22Rv1 (cell line): ENCODE results near the gene TRIM43.
"Not testable (repeated sequence)": the region's sequence is repeated elsewhere in the genome, so short reads cannot be mapped to it uniquely, and the experiment has no call there.

Experiments used
- H3K27ac ChIP-seq: fragments of 450-650 bp; 2 replicates; pipeline ENCODE4 v1.5.1; 2017

Gene TRIM43

GRCh38 chr2:95592973-95593372 is 1.2 kb downstream of the TRIM43 start:
- H3K27ac ChIP-seq: not testable (repeated sequence)

DNA sequence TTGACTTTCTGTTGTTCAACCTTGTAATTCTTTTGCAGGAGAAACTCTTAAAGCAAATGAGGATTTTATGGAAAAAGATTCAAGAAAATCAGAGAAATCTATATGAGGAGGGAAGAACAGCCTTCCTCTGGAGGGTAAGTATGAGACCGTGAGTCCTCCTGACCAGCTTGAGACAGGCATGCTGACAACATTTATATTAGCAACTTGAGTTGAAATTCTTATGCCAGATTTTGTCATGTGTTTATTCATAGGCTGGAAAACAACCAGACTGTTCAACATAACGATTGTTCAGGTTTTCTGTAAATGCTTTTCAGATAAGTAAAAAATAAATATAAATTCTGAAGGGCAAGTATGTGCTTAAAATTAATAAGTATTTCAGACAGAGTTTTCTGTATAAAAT is 3.2 kb downstream of the TRIM43 start:
- H3K27ac ChIP-seq: not testable (repeated sequence)

- not testable (repeated sequence) for H3K27ac ChIP-seq
These were observed 9.5 kb downstream of the TRIM43 start for GRCh38 chr2:95601301-95601700.

GRCh38 chr2:95602146-95602545 is 10.3 kb downstream of the TRIM43 start:
- H3K27ac ChIP-seq: not testable (repeated sequence)

DNA sequence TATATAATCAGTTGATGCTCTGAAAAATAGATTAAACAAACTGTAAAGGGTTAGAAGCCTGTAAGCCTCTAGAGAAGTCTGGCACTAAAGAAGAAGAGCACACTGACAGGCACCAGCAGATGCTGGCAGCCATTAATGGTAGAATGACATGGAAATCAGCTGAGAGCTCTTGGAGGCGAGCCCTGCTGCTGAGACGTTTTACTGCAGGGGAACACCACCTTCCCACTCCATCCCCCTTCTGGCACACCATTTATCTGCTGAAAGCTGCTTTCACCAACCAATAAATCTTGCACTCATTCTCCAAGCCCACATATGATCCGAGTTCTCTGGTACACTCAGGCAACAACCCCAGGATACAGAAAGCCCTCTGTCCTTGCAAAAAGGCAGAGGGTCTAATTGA is 16.6 kb downstream of the TRIM43 start:
- not testable (repeated sequence) for H3K27ac ChIP-seq

DNA sequence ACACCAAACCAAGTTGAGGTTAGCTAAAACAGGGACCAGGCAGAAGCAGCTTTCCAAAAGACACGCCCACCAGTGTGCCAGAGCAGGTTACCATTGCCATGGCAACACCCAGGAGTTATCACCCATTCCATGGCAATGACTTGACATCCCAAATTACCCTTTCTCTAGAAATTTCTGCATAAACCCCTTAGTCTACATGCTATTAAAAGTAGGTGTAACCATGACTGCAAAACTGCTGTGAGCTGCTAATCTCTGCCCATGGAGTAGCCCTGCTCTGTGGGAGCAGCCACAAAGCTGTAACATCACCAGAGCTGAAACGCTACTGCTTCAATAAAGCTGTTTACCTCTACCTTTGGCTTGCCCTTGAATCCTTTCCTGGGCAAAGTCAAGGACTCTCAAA is 18.0 kb downstream of the TRIM43 start:
- not testable (repeated sequence) for H3K27ac ChIP-seq

DNA sequence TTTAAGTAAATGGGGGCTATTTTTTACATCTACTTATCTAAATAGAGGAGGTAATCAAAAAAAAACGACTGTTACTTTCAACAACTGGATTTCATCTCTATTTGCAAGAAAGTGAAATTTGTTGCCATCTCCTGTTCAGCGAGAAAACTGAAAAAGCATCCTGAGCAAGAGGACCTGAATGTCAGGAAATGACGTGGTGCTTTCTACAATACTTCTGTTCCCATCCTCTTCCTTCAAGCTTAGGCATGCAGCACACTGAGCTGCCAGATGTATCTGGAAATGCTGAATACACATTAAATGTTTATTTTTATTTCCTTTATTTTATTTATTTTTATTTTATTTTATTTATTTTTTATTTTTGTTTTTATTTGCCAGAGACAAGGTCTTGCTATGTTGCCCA is 21.2 kb downstream of the TRIM43 start:
- H3K27ac ChIP-seq: not testable (repeated sequence)

- not testable (repeated sequence) for H3K27ac ChIP-seq
These were observed 30.9 kb downstream of the TRIM43 start for GRCh38 chr2:95622728-95623127.

DNA sequence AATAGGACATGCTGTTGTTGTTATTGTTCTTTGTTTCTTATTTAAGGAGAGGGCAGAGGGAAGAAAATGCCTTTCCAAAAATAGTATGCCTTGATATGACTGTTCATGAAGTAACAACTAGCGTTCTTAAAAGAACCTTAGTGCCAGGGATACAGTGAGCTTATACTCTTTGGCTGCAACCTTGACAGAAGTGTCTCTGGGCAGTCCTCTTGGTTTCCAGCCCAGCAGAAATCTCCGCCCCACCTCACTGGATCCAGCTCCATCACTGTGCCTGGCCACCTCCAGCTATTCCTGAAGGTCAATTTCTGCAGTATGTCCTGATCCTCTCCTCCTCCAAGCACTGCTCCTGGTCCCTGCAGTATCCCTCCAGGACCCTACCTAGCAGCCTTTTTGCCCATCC is 39.2 kb downstream of the TRIM43 start:
- not testable (repeated sequence) for H3K27ac ChIP-seq

DNA sequence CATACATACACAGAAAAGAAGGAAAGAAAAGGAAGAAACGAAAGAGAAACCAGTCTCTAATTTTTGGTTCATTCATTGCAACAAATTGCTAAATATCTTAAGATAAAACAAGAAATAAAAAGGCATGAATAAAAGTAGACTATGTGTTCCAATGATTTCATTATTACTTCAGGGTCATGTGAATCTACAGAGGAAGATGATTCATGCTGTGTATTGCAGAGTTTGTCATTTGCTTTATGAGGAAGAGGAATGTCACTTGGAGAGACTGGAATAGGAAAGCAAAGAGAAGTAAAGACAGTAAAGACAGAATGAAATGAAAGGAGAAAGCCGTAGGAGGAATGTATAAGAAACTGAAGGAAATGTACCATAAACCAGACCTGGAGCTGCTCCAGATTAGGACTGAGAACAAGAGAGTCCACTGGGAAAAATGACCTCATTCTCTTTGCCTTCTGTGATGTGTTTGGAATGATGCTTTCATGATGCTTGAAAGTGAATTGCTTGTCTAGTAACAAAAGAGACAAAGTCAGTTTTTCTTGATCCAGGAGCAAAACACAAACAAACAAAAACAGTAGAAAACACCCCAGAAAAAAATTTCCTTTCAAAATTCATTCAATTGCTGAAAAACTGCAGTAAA is 41.9 kb downstream of the TRIM43 start:
- not testable (repeated sequence) for H3K27ac ChIP-seq

DNA sequence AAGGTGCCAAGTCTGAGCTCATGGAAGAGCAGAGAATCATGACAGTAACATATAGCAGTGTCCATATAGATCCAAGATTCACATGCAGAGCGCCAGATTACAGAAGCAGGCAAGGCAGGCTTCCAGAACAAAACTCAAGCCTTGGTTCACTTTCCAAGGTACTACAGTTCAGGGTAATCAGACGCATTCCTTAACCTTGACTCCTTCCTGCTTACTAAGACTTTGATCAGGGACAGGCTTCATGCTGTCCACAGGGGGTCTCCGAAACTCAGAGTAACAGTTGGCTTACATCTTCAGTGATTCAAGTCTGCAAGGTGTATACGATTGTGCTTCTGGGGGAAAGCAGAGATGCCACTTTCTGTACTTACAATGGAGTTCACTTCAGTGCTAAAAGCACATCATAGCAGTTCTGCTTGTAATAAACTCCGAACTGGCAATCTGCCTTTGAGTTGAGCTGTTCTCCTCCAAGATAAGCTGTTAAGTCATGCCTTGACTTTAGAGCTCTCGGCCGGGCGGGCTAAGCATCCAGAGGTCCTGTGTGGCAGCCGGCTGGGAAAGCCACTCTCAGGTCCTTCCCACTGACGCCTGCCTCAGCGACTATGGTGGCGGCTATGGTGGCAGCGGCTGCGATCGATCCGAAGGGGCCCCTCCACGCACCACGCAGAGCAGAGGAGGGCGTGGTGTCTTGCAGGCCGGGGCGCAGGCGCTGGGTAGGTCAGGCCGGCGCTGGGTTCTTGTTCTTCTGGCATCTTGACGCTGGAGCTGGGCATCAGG is 48.9 kb downstream of the TRIM43 start:
- not testable (repeated sequence) for H3K27ac ChIP-seq

DNA sequence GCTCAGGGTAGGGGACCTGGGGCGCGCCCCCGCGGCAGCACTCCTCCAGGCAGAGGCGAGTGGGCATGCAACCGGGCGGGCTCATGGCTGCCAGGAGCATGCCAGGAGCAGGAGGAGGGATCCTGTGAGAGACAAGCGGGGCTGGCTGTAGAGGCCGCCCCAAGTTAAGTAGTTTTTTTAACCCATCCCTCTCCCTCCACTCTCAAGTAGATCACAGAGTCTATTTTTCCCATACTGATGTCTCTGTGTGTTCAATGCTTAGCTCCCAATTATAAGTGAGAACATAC is 49.4 kb downstream of the TRIM43 start:
- H3K27ac ChIP-seq: not testable (repeated sequence)

DNA sequence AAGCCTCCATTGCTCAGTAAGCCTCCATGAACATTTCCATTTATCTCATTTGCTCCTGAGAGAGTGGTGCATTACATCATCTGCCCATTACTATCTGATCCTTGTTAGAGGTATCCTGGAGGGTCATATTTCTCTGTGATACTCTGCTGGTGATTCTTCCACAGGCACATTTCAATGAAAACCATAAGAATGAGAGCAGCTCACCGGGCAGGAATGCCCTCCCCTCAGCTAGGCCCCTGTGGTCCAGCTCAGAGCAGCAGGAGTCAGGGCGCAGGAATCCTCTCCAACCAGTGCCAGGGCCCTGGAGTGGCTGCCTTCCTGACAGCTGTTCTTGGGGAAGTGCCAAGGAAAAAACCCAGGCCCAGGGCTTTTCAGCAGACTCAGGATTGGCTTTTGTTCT is 50.0 kb downstream of the TRIM43 start:
- not testable (repeated sequence) for H3K27ac ChIP-seq

GRCh38 chr2:95642360-95642759 is 50.6 kb downstream of the TRIM43 start:
- not testable (repeated sequence) for H3K27ac ChIP-seq

DNA sequence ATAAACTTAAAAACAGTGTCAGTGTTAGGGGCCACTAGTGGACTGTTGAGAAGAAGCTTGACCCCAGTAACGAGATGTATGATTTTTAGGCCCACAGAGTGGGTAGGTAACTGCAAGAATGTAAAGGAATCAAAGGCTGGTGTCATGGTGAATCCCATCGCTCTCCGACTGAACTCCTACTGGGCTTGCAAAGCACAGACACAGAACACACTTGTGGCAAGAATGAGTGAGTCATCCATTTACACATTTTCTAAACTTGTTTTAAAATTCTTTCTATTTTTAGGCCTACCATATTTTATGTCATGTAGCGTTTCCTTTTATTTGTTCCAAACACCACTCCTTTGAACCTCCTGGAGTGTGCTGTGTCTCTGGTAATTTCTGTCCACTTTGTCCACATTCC is 51.1 kb downstream of the TRIM43 start:
- H3K27ac ChIP-seq: not testable (repeated sequence)

DNA sequence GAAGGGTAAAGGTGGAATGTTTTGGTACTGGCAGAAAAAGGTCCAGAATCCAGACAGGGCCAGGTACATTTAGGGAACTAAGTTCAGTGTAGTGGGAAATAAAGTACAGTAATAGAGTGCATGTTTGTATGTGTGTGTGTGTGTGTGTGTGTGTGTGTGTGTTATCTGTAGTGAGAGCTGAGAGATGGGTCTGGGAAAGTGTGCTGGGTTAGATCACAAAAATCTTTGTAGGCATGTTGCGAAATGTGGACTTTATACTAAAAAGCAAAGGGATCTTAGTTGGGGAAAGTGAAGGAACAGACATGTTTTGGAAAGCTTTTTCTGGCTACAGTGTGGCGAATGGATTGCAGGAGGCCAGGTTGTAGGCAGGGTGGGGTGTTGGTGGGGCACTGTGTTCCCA is 53.5 kb downstream of the TRIM43 start:
- H3K27ac ChIP-seq: not testable (repeated sequence)

GRCh38 chr2:95646274-95646994 is 54.6 kb downstream of the TRIM43 start:
- H3K27ac ChIP-seq: not testable (repeated sequence)

DNA sequence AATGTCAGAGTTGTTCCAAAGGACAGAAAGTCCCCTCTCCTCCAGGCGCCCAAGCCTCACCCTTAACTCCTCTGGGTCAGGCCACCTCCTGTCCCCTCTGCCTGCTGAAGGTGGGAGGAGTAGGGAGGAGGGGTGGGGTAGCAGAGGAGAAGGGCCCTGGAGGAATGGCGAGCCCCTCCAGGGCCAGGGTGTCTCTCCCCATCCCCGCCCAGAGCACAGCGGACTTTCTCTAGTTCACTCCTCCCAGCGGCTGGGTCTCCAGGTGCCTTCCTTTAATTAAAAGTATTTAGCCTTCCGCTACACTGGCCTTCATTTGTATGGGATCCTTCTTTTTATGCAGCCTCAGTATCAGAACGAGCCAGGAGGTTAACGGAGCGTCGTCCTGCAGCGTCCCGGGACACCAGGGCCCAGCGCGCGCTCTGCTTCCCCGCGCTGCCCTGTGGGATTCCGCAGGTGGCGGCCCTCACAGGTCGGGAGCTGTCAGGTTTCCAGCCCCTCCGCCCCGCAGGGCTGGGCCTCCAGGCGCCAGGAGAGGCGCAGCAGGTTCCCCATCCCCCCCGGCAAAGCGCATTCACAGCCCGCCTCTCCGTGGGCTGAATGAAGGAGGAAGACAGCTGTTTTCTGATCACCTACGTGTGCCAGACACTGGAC is 57.2 kb downstream of the TRIM43 start:
- H3K27ac ChIP-seq: not testable (repeated sequence)
